Measurements from ENCODE around the gene OR1J4.

DNA sequence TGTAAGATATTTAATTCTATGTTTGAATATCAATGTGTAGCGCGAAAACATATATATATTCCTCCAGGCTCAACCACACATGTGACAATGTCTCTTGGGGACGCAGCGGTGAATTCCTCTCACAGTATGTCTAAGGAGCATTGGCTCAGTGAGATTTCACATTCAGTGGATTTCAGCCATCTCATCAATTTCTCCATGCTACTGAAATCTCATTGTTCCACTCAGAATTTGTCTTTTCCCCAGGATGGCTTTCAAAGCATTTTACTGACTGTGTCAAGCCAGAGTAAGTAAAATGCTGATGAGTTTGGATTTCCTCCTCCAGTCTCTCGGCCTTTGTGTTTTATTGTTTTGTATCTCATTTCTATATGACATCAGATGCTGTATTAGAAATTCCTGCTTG is 39.9 kb upstream of the OR1J4 start:
- TF ChIP-seq CTCF (IDR thresholded peaks at IDR 0.05) (no peak), ZNF671 (CRISPR knock-in tag; IDR thresholded peaks at IDR 0.05) (no peak), NR2C2 (CRISPR knock-in tag; IDR thresholded peaks at IDR 0.05) (no peak), OVOL2 (CRISPR knock-in tag; IDR thresholded peaks at IDR 0.05; ENCODE audit: borderline replicate concordance) (no peak), KAT7 (CRISPR knock-in tag; IDR thresholded peaks at IDR 0.05; ENCODE audit: borderline replicate concordance) (no peak), TCF7 (CRISPR knock-in tag; IDR thresholded peaks at IDR 0.05; ENCODE audit: low read depth) (no peak), TEAD1 (CRISPR knock-in tag; IDR thresholded peaks at IDR 0.05) (no peak), ZNF317 (CRISPR knock-in tag; IDR thresholded peaks at IDR 0.05; ENCODE audit: borderline replicate concordance, low read depth) (no peak), FOXJ3 (CRISPR knock-in tag; IDR thresholded peaks at IDR 0.05; ENCODE audit: borderline replicate concordance) (no peak)
- TF ChIP-seq, protein P1, sequence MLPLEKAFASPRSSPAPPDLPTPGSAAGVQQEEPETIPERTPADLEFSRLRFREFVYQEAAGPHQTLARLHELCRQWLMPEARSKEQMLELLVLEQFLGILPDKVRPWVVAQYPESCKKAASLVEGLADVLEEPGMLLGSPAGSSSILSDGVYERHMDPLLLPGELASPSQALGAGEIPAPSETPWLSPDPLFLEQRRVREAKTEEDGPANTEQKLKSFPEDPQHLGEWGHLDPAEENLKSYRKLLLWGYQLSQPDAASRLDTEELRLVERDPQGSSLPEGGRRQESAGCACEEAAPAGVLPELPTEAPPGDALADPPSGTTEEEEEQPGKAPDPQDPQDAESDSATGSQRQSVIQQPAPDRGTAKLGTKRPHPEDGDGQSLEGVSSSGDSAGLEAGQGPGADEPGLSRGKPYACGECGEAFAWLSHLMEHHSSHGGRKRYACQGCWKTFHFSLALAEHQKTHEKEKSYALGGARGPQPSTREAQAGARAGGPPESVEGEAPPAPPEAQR (CRISPR knock-in tag; IDR thresholded peaks at IDR 0.05) = no peak
- TF ChIP-seq, protein P2, sequence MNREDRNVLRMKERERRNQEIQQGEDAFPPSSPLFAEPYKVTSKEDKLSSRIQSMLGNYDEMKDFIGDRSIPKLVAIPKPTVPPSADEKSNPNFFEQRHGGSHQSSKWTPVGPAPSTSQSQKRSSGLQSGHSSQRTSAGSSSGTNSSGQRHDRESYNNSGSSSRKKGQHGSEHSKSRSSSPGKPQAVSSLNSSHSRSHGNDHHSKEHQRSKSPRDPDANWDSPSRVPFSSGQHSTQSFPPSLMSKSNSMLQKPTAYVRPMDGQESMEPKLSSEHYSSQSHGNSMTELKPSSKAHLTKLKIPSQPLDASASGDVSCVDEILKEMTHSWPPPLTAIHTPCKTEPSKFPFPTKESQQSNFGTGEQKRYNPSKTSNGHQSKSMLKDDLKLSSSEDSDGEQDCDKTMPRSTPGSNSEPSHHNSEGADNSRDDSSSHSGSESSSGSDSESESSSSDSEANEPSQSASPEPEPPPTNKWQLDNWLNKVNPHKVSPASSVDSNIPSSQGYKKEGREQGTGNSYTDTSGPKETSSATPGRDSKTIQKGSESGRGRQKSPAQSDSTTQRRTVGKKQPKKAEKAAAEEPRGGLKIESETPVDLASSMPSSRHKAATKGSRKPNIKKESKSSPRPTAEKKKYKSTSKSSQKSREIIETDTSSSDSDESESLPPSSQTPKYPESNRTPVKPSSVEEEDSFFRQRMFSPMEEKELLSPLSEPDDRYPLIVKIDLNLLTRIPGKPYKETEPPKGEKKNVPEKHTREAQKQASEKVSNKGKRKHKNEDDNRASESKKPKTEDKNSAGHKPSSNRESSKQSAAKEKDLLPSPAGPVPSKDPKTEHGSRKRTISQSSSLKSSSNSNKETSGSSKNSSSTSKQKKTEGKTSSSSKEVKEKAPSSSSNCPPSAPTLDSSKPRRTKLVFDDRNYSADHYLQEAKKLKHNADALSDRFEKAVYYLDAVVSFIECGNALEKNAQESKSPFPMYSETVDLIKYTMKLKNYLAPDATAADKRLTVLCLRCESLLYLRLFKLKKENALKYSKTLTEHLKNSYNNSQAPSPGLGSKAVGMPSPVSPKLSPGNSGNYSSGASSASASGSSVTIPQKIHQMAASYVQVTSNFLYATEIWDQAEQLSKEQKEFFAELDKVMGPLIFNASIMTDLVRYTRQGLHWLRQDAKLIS (CRISPR knock-in tag; IDR thresholded peaks at IDR 0.05; ENCODE audit: borderline replicate concordance) = no peak
- TF ChIP-seq, protein P3, sequence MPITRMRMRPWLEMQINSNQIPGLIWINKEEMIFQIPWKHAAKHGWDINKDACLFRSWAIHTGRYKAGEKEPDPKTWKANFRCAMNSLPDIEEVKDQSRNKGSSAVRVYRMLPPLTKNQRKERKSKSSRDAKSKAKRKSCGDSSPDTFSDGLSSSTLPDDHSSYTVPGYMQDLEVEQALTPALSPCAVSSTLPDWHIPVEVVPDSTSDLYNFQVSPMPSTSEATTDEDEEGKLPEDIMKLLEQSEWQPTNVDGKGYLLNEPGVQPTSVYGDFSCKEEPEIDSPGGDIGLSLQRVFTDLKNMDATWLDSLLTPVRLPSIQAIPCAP (CRISPR knock-in tag; IDR thresholded peaks at IDR 0.05) = no peak
